GM23338 (cell line): Measurements from ENCODE around the gene MTHFD1L.

Experiments used
- CTCF ChIP-seq, 2 experiments: fragments of 200-600 bp in 1 of 2; sonication (generic) in 1 of 2; conservative IDR thresholded peaks; 2 replicates each; pipeline versions ENCODE4 v1.5.1 to v1.6.1; 2016 to 2017; ENCODE audit warnings: antibody characterized with exemption in 2 of 2, low read depth in 2 of 2, mild to moderate bottlenecking in 2 of 2, moderate library complexity in 1 of 2
- EZH2 ChIP-seq: fragments of 200-600 bp; sonication (generic); IDR thresholded peaks from one replicate; pipeline ENCODE4 v1.8.0; 2017; ENCODE audit warnings: antibody characterized with exemption, mild to moderate bottlenecking, low read depth; ENCODE audit not compliant: unreplicated experiment

GRCh38 chr6:150865043-150865405 is 478 bp upstream of the MTHFD1L start:
- TF ChIP-seq CTCF (conservative IDR thresholded peaks at IDR 0.05; ENCODE audit: low read depth in 2 of 2): no peak
- no peak for TF ChIP-seq EZH2
